Measurements from ENCODE around the gene CASTOR2.

GRCh38 chr7:75010036-75010435 is 45.5 kb downstream of the CASTOR2 start:
- TF ChIP-seq CTCF (IDR thresholded peaks at IDR 0.05), result no peak
- no peak for TF ChIP-seq ZFX (IDR thresholded peaks at IDR 0.05; ENCODE audit: borderline replicate concordance)
